HepG2 (cell line): ENCODE measurements around the gene ZC3H18.

Experiments used
- CTCF ChIP-seq: sonication (generic); formaldehyde crosslinking; IDR thresholded peaks from 2 replicates; pipeline ENCODE4 v1.5.0; 2020; ENCODE audit warnings: mild to moderate bottlenecking, missing genetic modification reagents, moderate library complexity
- JARID2 ChIP-seq: sonication (generic); formaldehyde crosslinking; IDR thresholded peaks from 2 replicates; pipeline ENCODE4 v1.8.1; 2023; ENCODE audit warnings: missing genetic modification reagents, inconsistent platforms; ENCODE audit not compliant: insufficient replicate concordance
- MXD1 ChIP-seq: sonication (generic); formaldehyde crosslinking; IDR thresholded peaks from 2 replicates; pipeline ENCODE4 v1.4.0; 2020; ENCODE audit warnings: mild to moderate bottlenecking, missing genetic modification reagents
- POLR2A ChIP-seq, 2 experiments: IDR thresholded peaks; 2 replicates each; pipeline ENCODE4 v1.6.1; 2011; ENCODE audit warnings: low read depth in 2 of 2, low read length in 2 of 2, mild to moderate bottlenecking in 1 of 2, moderate library complexity in 1 of 2; ENCODE audit not compliant: insufficient read depth in 1 of 2
- RFXAP ChIP-seq: sonication (generic); formaldehyde crosslinking; IDR thresholded peaks from 2 replicates; pipeline ENCODE4 v1.4.0; 2020; ENCODE audit warnings: missing genetic modification reagents, borderline replicate concordance
- TCF7L2 ChIP-seq: IDR thresholded peaks from 2 replicates; pipeline ENCODE4 v1.6.1; 2011; ENCODE audit warnings: mild to moderate bottlenecking, low read depth, low read length, moderate library complexity
- ZNF292 ChIP-seq: sonication (generic); formaldehyde crosslinking; IDR thresholded peaks from 2 replicates; pipeline ENCODE4 v1.8.1; 2022; ENCODE audit warnings: mild to moderate bottlenecking, low read depth, missing genetic modification reagents, borderline replicate concordance

- TF ChIP-seq MXD1 (CRISPR knock-in tag) (no peak), CTCF (CRISPR knock-in tag) (peak; percentile 61), TCF7L2 (no peak), RFXAP (no peak), POLR2A (IDR thresholded peaks at IDR 0.05; ENCODE audit: insufficient read depth in 1 of 2, low read depth in 2 of 2, low read length in 2 of 2) (no peak), ZNF292 (no peak), JARID2 (no peak)
Measured at GRCh38 chr16:88539652-88540345, 30.4 kb upstream of the ZC3H18 start.
